WTC11 (cell line): ENCODE results near the gene ZIK1.

Experiments
- CBFB ChIP-seq: sonication (generic); formaldehyde crosslinking; IDR thresholded peaks from 2 replicates; pipeline ENCODE4 v1.8.1; 2022; ENCODE audit warnings: mild to moderate bottlenecking, low read depth, missing genetic modification reagents
- FOXP1 ChIP-seq: sonication (generic); formaldehyde crosslinking; IDR thresholded peaks from 2 replicates; pipeline ENCODE4 v1.8.0; 2022; ENCODE audit warnings: missing genetic modification reagents, mild to moderate bottlenecking, moderate library complexity, borderline replicate concordance
- GTF2I ChIP-seq: fragments of 250-450 bp; sonication (Bioruptor Pico); conservative IDR thresholded peaks from 2 replicates; pipeline ENCODE4 v1.4.0; 2021; ENCODE audit warnings: mild to moderate bottlenecking
- JUN ChIP-seq: sonication (generic); formaldehyde crosslinking; IDR thresholded peaks from 2 replicates; pipeline ENCODE4 v1.8.0; 2023; ENCODE audit warnings: mild to moderate bottlenecking, missing genetic modification reagents
- NFE2L1 ChIP-seq: sonication (generic); formaldehyde crosslinking; IDR thresholded peaks from 2 replicates; pipeline ENCODE4 v1.8.1; 2023; ENCODE audit warnings: missing genetic modification reagents
- NR1H2 ChIP-seq: sonication (generic); formaldehyde crosslinking; IDR thresholded peaks from 2 replicates; pipeline ENCODE4 v1.9.0; 2021; ENCODE audit warnings: mild to moderate bottlenecking, moderate library complexity, missing genetic modification reagents
- RELA ChIP-seq: sonication (generic); formaldehyde crosslinking; IDR thresholded peaks from 2 replicates; pipeline ENCODE4 v1.8.1; 2022; ENCODE audit warnings: missing genetic modification reagents, mild to moderate bottlenecking, borderline replicate concordance
- RORB ChIP-seq: fragments of 250-450 bp; sonication (Bioruptor Pico); IDR thresholded peaks from 2 replicates; pipeline ENCODE4 v1.9.0; 2021; ENCODE audit warnings: mild to moderate bottlenecking
- SMAD3 ChIP-seq: sonication (generic); formaldehyde crosslinking; IDR thresholded peaks from 2 replicates; pipeline ENCODE4 v1.8.0; 2022; ENCODE audit warnings: missing genetic modification reagents, mild to moderate bottlenecking, borderline replicate concordance
- TF ChIP-seq, protein P1 (sequence below): fragments of 200-600 bp; IDR thresholded peaks from 2 replicates; pipeline ENCODE4 v1.8.0; 2022; ENCODE audit warnings: antibody characterized with exemption
- TF ChIP-seq, protein P2 (sequence below): sonication (generic); formaldehyde crosslinking; IDR thresholded peaks from 2 replicates; pipeline ENCODE4 v1.8.1; 2023; ENCODE audit warnings: mild to moderate bottlenecking, missing genetic modification reagents
- TF ChIP-seq, protein P3 (sequence below): sonication (generic); formaldehyde crosslinking; IDR thresholded peaks from 2 replicates; pipeline ENCODE4 v1.8.1; 2023; ENCODE audit warnings: mild to moderate bottlenecking, missing genetic modification reagents, moderate library complexity
- TF ChIP-seq, protein P4 (sequence below): fragments of 250-450 bp; sonication (Bioruptor Pico); IDR thresholded peaks from 2 replicates; pipeline ENCODE4 v1.9.0; 2021; ENCODE audit warnings: mild to moderate bottlenecking

DNA sequence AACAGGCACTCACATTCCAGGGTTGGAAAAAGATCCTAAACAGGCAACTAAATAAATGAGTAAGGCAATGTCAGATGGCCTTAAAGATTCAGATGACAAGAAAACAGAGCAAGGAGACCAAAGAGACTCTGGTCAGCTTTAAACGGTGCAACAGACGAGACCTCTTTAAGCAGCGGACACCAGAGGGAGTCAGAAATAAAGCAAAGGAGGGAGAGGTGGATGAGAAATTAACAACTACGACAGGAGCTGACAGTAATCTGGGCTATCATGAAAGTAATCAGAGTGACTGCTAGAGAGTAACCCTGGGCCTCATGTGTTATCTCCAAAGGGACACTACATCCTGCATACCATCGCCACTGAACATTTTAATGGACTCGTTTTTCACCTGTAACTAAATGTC is 25.4 kb upstream of the ZIK1 start:
- no peak for TF ChIP-seq FOXP1 (CRISPR knock-in tag)
- TF ChIP-seq SMAD3 = no peak
- TF ChIP-seq, protein P1, sequence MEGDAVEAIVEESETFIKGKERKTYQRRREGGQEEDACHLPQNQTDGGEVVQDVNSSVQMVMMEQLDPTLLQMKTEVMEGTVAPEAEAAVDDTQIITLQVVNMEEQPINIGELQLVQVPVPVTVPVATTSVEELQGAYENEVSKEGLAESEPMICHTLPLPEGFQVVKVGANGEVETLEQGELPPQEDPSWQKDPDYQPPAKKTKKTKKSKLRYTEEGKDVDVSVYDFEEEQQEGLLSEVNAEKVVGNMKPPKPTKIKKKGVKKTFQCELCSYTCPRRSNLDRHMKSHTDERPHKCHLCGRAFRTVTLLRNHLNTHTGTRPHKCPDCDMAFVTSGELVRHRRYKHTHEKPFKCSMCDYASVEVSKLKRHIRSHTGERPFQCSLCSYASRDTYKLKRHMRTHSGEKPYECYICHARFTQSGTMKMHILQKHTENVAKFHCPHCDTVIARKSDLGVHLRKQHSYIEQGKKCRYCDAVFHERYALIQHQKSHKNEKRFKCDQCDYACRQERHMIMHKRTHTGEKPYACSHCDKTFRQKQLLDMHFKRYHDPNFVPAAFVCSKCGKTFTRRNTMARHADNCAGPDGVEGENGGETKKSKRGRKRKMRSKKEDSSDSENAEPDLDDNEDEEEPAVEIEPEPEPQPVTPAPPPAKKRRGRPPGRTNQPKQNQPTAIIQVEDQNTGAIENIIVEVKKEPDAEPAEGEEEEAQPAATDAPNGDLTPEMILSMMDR = no peak
- no peak for TF ChIP-seq NR1H2
- TF ChIP-seq, protein P2, sequence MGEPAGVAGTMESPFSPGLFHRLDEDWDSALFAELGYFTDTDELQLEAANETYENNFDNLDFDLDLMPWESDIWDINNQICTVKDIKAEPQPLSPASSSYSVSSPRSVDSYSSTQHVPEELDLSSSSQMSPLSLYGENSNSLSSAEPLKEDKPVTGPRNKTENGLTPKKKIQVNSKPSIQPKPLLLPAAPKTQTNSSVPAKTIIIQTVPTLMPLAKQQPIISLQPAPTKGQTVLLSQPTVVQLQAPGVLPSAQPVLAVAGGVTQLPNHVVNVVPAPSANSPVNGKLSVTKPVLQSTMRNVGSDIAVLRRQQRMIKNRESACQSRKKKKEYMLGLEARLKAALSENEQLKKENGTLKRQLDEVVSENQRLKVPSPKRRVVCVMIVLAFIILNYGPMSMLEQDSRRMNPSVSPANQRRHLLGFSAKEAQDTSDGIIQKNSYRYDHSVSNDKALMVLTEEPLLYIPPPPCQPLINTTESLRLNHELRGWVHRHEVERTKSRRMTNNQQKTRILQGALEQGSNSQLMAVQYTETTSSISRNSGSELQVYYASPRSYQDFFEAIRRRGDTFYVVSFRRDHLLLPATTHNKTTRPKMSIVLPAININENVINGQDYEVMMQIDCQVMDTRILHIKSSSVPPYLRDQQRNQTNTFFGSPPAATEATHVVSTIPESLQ (CRISPR knock-in tag) = no peak
- TF ChIP-seq, protein P3, sequence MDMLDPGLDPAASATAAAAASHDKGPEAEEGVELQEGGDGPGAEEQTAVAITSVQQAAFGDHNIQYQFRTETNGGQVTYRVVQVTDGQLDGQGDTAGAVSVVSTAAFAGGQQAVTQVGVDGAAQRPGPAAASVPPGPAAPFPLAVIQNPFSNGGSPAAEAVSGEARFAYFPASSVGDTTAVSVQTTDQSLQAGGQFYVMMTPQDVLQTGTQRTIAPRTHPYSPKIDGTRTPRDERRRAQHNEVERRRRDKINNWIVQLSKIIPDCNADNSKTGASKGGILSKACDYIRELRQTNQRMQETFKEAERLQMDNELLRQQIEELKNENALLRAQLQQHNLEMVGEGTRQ (CRISPR knock-in tag) = no peak
- TF ChIP-seq CBFB (CRISPR knock-in tag) = no peak
- TF ChIP-seq GTF2I = no peak
- TF ChIP-seq, protein P4, sequence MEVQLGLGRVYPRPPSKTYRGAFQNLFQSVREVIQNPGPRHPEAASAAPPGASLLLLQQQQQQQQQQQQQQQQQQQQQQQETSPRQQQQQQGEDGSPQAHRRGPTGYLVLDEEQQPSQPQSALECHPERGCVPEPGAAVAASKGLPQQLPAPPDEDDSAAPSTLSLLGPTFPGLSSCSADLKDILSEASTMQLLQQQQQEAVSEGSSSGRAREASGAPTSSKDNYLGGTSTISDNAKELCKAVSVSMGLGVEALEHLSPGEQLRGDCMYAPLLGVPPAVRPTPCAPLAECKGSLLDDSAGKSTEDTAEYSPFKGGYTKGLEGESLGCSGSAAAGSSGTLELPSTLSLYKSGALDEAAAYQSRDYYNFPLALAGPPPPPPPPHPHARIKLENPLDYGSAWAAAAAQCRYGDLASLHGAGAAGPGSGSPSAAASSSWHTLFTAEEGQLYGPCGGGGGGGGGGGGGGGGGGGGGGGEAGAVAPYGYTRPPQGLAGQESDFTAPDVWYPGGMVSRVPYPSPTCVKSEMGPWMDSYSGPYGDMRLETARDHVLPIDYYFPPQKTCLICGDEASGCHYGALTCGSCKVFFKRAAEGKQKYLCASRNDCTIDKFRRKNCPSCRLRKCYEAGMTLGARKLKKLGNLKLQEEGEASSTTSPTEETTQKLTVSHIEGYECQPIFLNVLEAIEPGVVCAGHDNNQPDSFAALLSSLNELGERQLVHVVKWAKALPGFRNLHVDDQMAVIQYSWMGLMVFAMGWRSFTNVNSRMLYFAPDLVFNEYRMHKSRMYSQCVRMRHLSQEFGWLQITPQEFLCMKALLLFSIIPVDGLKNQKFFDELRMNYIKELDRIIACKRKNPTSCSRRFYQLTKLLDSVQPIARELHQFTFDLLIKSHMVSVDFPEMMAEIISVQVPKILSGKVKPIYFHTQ (CRISPR knock-in tag) = no peak
- no peak for TF ChIP-seq JUN (CRISPR knock-in tag)
- no peak for TF ChIP-seq RORB (CRISPR knock-in tag)
- TF ChIP-seq RELA = no peak
- no peak for TF ChIP-seq NFE2L1 (CRISPR knock-in tag)
